Peyer's patch (tissue), 4 donors: ENCODE measurements around the gene ZMIZ1. TPM values are rescaled to one million over a fixed set of nuclear protein-coding genes. Genes with fewer than 3 reads are reported as not detected.

Experiments
- DNase-seq, 3 donors: peaks; one replicate each; pipeline ENCODE4 v3.0.0-alpha.2; 2017 to 2019
- H3K27ac ChIP-seq, 4 donors: fragments of 200-600 bp; sonication (generic); one replicate each; pipeline ENCODE4 v1.5.1; 2016 to 2019
- H3K27me3 ChIP-seq, 2 donors: fragments of 200-600 bp; sonication (generic); one replicate each; pipeline ENCODE4 v1.5.1; 2019
- H3K36me3 ChIP-seq, 3 donors: fragments of 200-600 bp; sonication (generic); one replicate each; pipeline ENCODE4 v1.5.1; 2016 to 2019
- H3K4me1 ChIP-seq, 4 donors: fragments of 200-600 bp; sonication (generic); one replicate each; pipeline ENCODE4 v1.5.1; 2016 to 2019
- H3K4me3 ChIP-seq, 4 donors: fragments of 200-600 bp; sonication (generic); 1 replicate in 3 of 4; 2 replicates in 1 of 4; pipeline ENCODE4 v1.5.1; 2016 to 2019; ENCODE audit warnings: mild to moderate bottlenecking in 1 of 4
- H3K9me3 ChIP-seq, 4 donors: fragments of 200-600 bp; sonication (generic); one replicate each; pipeline ENCODE4 v1.5.1; 2016 to 2019; ENCODE audit warnings: mild to moderate bottlenecking in 1 of 4
- POLR2A ChIP-seq, 2 donors: fragments of 450-650 bp; IDR thresholded peaks; one replicate each; pipeline ENCODE4 v1.5.1; 2017; ENCODE audit warnings: antibody characterized with exemption in 2 of 2, mild to moderate bottlenecking in 2 of 2, moderate library complexity in 2 of 2
- total RNA-seq, 4 donors: library from RNA; depleted of rRNA; stranded (reverse); fragments of >200 nt; gene quantifications; one replicate each; pipeline ENCODE4 v1.1.0, GENCODE V29; 2016
- TF ChIP-seq, protein P1 (sequence below), 6 experiments: fragments of 450-650 bp in 4 of 6; fragments of 200-600 bp in 2 of 6; sonication (generic) in 1 of 6; IDR thresholded peaks; one replicate each; pipeline ENCODE4 v1.5.1; 2017 to 2019; ENCODE audit warnings: antibody characterized with exemption in 6 of 6, mild to moderate bottlenecking in 3 of 6, moderate library complexity in 1 of 6

The ZMIZ1 gene
- total RNA-seq, 4 donors from 2014 or later, result 40.4 to 86.7 (median 73.2) TPM

DNA sequence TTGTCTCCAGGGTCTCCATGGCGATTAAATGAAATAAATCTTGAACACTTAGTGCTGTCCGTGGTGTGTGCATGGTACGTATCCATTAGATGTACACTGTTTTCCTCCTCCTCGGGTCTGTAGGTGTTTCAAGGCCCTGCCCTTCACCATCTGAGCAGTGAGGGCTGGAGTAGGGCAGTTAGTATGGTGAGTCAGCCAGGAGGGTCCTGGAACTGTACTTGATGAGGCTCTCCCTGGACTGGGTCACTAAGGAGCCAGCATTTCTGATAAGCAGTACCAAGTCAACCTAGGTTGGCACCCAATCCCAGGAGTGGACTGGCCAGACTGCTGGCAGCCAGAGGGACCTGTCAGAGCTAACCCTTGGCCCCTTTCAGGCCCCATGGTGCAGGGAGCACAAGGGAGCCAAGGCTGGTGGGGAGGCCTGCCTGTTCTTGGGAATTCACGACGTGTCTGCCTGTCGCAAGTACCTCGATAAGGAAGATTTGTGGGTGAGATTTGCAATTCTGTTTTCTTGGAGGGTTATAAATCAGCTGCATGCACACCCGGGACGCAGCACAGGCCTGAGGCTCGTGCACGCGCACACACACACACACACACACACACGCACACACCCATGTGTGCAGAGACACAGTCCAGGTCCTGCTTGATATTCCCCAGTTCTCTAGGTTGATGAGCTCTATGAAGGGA, 114.2 kb downstream of the ZMIZ1 start:
- peak in 1 of 2 donors; percentile 5 for TF ChIP-seq POLR2A (IDR thresholded peaks at IDR 0.05)
- TF ChIP-seq, protein P1, sequence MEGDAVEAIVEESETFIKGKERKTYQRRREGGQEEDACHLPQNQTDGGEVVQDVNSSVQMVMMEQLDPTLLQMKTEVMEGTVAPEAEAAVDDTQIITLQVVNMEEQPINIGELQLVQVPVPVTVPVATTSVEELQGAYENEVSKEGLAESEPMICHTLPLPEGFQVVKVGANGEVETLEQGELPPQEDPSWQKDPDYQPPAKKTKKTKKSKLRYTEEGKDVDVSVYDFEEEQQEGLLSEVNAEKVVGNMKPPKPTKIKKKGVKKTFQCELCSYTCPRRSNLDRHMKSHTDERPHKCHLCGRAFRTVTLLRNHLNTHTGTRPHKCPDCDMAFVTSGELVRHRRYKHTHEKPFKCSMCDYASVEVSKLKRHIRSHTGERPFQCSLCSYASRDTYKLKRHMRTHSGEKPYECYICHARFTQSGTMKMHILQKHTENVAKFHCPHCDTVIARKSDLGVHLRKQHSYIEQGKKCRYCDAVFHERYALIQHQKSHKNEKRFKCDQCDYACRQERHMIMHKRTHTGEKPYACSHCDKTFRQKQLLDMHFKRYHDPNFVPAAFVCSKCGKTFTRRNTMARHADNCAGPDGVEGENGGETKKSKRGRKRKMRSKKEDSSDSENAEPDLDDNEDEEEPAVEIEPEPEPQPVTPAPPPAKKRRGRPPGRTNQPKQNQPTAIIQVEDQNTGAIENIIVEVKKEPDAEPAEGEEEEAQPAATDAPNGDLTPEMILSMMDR (IDR thresholded peaks at IDR 0.05), result no peak
- peaks cover 0 to 98% (median 8%) of the 10 kb centered on the region in 4 donors for H3K4me1 ChIP-seq
- DNase-seq, result peak in 2 of 3 donors; percentile 61 to 72
- H3K36me3 ChIP-seq, result peaks cover 0 to 8% (median 0%) of the 10 kb centered on the region in 3 donors
- H3K4me3 ChIP-seq, result no peak overlapping the region
- H3K9me3 ChIP-seq, result no peaks in the 10 kb centered on the region
- peak overlapping the region in 2 of 4 donors; percentile 72 to 78 for H3K27ac ChIP-seq
- H3K27me3 ChIP-seq, result no peaks in the 10 kb centered on the region

DNA sequence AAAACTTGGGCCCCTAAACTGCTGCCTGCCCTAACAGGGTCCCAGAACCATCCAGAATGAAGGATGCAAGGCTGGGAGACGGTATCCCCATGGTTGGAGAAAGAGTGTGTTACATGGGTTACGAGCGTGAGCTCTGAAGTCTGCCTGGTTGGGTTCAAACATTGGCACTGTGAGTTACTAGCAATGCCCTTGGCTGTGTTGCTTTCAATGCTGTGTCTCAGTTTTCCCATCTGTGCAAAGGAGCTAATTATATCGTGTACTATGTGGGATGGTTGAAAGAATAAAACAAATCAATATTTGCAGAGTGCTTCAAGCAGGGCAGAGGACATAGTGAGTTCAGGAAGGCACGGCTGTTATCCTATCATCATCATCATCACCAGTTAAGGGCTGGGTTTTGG, 114.7 kb downstream of the ZMIZ1 start:
- Histone ChIP-seq H3K4me1 (peaks cover 0 to 98% (median 10%) of the 10 kb centered on the region in 4 donors), H3K4me3 (no peak overlapping the region), H3K9me3 (no peaks in the 10 kb centered on the region), H3K27ac (peak overlapping the region in 3 of 4 donors; percentile 43 to 78 (median 72)), H3K36me3 (peaks cover 0 to 8% (median 0%) of the 10 kb centered on the region in 3 donors), H3K27me3 (no peaks in the 10 kb centered on the region)
- no peak for TF ChIP-seq POLR2A (IDR thresholded peaks at IDR 0.05)
- TF ChIP-seq, protein P1 (IDR thresholded peaks at IDR 0.05), result no peak
- no peak for DNase-seq

DNA sequence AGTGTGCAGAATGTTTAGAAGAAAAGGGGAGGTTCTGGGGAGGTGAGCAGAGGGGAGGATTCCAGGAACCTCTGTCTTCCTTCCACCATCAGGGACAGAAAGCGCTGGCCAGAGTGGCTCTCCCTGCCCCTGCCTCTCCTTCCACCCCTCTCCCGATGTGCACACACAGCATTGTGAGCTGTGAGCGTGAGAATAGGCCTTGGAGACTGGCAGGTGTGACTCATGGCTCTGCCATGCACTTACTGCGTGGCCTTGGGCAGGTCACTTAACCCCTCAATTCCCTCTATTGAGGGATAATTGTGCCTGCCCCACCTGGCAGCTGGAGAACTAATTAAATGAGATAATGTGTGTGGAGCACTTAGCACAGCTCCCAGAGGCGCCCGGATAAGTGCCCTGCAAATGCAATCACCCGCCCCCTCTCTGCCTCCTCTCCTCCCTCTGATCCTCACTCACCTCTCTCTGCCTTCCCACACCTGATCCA, 115.4 kb downstream of the ZMIZ1 start:
- DNase-seq, result peak in 2 of 3 donors; percentile 77 to 83
- Histone ChIP-seq H3K27me3 (no peaks in the 10 kb centered on the region), H3K36me3 (peaks cover 0 to 6% (median 0%) of the 10 kb centered on the region in 3 donors), H3K27ac (peak overlapping the region; percentile 43 to 78 (median 60)), H3K9me3 (no peaks in the 10 kb centered on the region), H3K4me3 (no peak overlapping the region), H3K4me1 (peaks cover 0 to 98% (median 10%) of the 10 kb centered on the region in 4 donors)
- TF ChIP-seq, protein P1 (IDR thresholded peaks at IDR 0.05), result no peak
- TF ChIP-seq POLR2A (IDR thresholded peaks at IDR 0.05), result peak in 1 of 2 donors; percentile 24

DNA sequence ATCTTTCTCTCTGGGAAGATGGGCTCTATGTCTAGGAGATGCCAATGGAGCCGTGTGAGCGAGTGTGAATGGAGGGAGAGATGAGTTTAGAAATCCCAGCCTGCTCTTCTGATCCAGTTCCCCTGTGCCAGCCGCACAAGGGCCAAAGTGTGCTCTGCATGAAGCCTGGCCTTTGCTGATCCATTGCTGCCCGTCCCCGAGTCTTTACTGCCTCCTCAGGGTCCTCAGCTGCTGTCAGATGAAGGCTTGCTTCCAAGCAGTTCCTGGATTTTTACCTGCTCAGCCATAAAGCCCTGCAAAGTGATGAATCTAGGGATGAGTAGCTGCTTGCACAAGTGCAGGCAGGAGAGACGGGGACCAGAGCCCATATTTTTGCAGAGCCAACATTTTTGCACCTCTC, 115.9 kb downstream of the ZMIZ1 start:
- H3K9me3 ChIP-seq, result no peaks in the 10 kb centered on the region
- peaks cover 0 to under 1% (median 0%) of the 10 kb centered on the region in 3 donors for H3K36me3 ChIP-seq
- no peak for DNase-seq
- TF ChIP-seq POLR2A (IDR thresholded peaks at IDR 0.05), result no peak
- TF ChIP-seq, protein P1 (IDR thresholded peaks at IDR 0.05), result no peak
- H3K27ac ChIP-seq, result peak overlapping the region; percentile 43 to 78 (median 60)
- no peaks in the 10 kb centered on the region for H3K27me3 ChIP-seq
- H3K4me3 ChIP-seq, result no peak overlapping the region
- peaks cover 0 to 99% (median 10%) of the 10 kb centered on the region in 4 donors for H3K4me1 ChIP-seq

DNA sequence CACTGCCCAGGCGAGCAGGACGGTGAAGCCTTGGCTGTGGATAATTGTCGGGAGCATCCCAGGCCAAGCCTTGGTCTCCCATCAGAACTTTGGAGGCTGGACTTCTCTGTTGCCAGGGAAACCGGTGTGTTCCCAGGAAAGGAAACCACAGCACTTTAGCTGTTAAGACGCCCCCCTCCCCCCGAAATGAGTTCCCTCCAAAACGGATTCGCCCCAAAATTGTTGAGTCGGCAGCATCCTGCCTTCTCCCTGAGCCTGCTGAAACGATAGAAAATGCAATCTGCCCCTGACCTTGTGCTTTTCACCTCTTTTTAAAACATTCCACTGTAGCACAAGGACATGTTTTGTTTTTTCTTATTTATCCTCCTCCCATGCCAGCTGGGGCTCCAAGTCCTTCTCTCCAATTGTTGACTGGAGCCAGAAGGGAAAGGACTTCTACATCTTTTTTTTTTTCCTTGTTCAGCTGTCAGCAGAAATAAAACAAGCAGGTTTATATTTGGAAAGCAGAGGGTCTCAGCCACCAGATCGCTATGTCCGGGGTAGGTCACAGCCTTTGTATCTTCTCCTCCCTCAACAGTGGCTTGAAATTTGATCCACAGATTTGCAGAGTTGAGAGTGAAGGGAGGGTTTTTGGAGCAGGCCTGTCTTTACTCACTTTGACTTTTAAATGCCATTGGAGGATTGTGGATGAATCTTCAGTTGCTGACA, 116.5 kb downstream of the ZMIZ1 start:
- no peaks in the 10 kb centered on the region for H3K27me3 ChIP-seq
- peaks cover 0 to 94% (median 10%) of the 10 kb centered on the region in 4 donors for H3K4me1 ChIP-seq
- no peak overlapping the region for H3K4me3 ChIP-seq
- TF ChIP-seq, protein P1 (IDR thresholded peaks at IDR 0.05), result no peak
- TF ChIP-seq POLR2A (IDR thresholded peaks at IDR 0.05), result no peak
- no peaks in the 10 kb centered on the region for H3K9me3 ChIP-seq
- no peaks in the 10 kb centered on the region for H3K36me3 ChIP-seq
- no peak for DNase-seq
- peak overlapping the region; percentile 34 to 78 (median 61) for H3K27ac ChIP-seq
